ENCODE results near the gene NLRP3.
"Not testable (repeated sequence)": the region's sequence is repeated elsewhere in the genome, so short reads cannot be mapped to it uniquely, and the experiment has no call there.

The NLRP3 gene

GRCh38 chr1:247392088-247392487 is 23.9 kb upstream of the NLRP3 start:
- no peak for DNase-seq

GRCh38 chr1:247395075-247395474 is 20.9 kb upstream of the NLRP3 start:
- DNase-seq, result not testable (repeated sequence)

GRCh38 chr1:247400685-247401084 is 15.3 kb upstream of the NLRP3 start:
- DNase-seq, result no peak

GRCh38 chr1:247401310-247402119 is 14.5 kb upstream of the NLRP3 start:
- no peak for DNase-seq

GRCh38 chr1:247402120-247402675 is 13.8 kb upstream of the NLRP3 start:
- DNase-seq, result no peak

GRCh38 chr1:247406014-247406656 is 9.8 kb upstream of the NLRP3 start:
- no peak for DNase-seq

GRCh38 chr1:247407180-247407616 is 8.8 kb upstream of the NLRP3 start:
- peak; percentile 89 for DNase-seq

GRCh38 chr1:247408100-247408499 is 7.9 kb upstream of the NLRP3 start:
- DNase-seq, result peak; percentile 21

- peak; percentile 85 for DNase-seq
Measured at GRCh38 chr1:247409869-247410544, 6.0 kb upstream of the NLRP3 start.

- DNase-seq, result no peak
Measured at GRCh38 chr1:247411621-247412327, 4.2 kb upstream of the NLRP3 start.

GRCh38 chr1:247417831-247418230 is 1.9 kb downstream of the NLRP3 start:
- no peak for DNase-seq

- DNase-seq, result no peak
Measured at GRCh38 chr1:247419336-247419735, 3.4 kb downstream of the NLRP3 start.

GRCh38 chr1:247421074-247421473 is 5.1 kb downstream of the NLRP3 start:
- no peak for DNase-seq

GRCh38 chr1:247429496-247429895 is 13.5 kb downstream of the NLRP3 start:
- DNase-seq, result no peak

- no peak for DNase-seq
Measured at GRCh38 chr1:247430434-247430833, 14.5 kb downstream of the NLRP3 start.

GRCh38 chr1:247431643-247432042 is 15.7 kb downstream of the NLRP3 start:
- DNase-seq, result no peak

- DNase-seq, result no peak
Measured at GRCh38 chr1:247434005-247434404, 18.0 kb downstream of the NLRP3 start.

GRCh38 chr1:247435030-247435758 is 19.2 kb downstream of the NLRP3 start:
- DNase-seq, result no peak

- no peak for DNase-seq
Measured at GRCh38 chr1:247435759-247436147, 19.8 kb downstream of the NLRP3 start.

- no peak for DNase-seq
Measured at GRCh38 chr1:247437551-247438505, 21.9 kb downstream of the NLRP3 start.
